ENCODE results near the gene BPIFA3. TPM values are rescaled to one million over a fixed set of nuclear protein-coding genes. Genes with fewer than 3 reads are reported as not detected.

Gene BPIFA3
- total RNA-seq, 1 donor from 2014 or later = not detected

- Histone ChIP-seq H3K36me3 (ENCODE audit: control insufficient read depth, insufficient read depth, low read length) (no peaks in the 10 kb centered on the region), H3K4me3 (ENCODE audit: low read depth, low read length) (no peak overlapping the region), H3K27me3 (ENCODE audit: control insufficient read depth, insufficient read depth, low read length) (peaks cover 9% of the 10 kb centered on the region)
- no peak for DNase-seq (ENCODE audit: low read depth)
- peak; percentile 28 for FAIRE-seq
- no peak for TF ChIP-seq CTCF (IDR thresholded peaks at IDR 0.05; ENCODE audit: insufficient read depth, low read length, severe bottlenecking)
These were observed 59.4 kb downstream of the BPIFA3 start for GRCh38 chr20:33276303-33277113.

Other genes with a start within 250 kb of the BPIFA3 start
- gene SUN5, start 212.9 kb upstream of the BPIFA3 start, total RNA-seq = not detected in 2 replicates
- gene BPIFB2, start 209.6 kb upstream of the BPIFA3 start, total RNA-seq = not detected in 2 replicates
- not detected in 2 replicates for gene BPIFB6, start 185.7 kb upstream of the BPIFA3 start, total RNA-seq
- gene BPIFB3, start 163.4 kb upstream of the BPIFA3 start, total RNA-seq = not detected in 2 replicates
- gene BPIFB4, start 137.7 kb upstream of the BPIFA3 start, total RNA-seq = not detected in 2 replicates
- not detected in 2 replicates for gene BPIFA2, start 49.2 kb upstream of the BPIFA3 start, total RNA-seq
- not detected in 2 replicates for gene BPIFA1, start 18.6 kb downstream of the BPIFA3 start, total RNA-seq
- not detected in 2 replicates for gene BPIFB1, start 65.9 kb downstream of the BPIFA3 start, total RNA-seq
- 21.6 and 27.4 TPM in 2 replicates for gene CDK5RAP1, start 184.2 kb downstream of the BPIFA3 start, total RNA-seq
- 4.2 and 7.8 TPM in 2 replicates for gene SNTA1, start 226.4 kb downstream of the BPIFA3 start, total RNA-seq